SK-N-SH (cell line): ENCODE results near the gene FAM227A.

Experiments
- CTCF ChIP-seq: fragments of 200-600 bp; sonication (generic); IDR thresholded peaks from 2 replicates; pipeline ENCODE4 v1.6.1; 2017; ENCODE audit warnings: antibody characterized with exemption, mild to moderate bottlenecking, moderate library complexity
- POLR2AphosphoS5 ChIP-seq: IDR thresholded peaks from 2 replicates; pipeline ENCODE4 v1.6.1; 2012; ENCODE audit warnings: low read depth, low read length
- RFX5 ChIP-seq: IDR thresholded peaks from 2 replicates; pipeline ENCODE4 v1.6.1; 2012; ENCODE audit warnings: mild to moderate bottlenecking, improper control_type of control experiment, low read length
- SIN3A ChIP-seq: IDR thresholded peaks from 2 replicates; pipeline ENCODE4 v1.6.1; 2012; ENCODE audit warnings: low read depth, mild to moderate bottlenecking, low read length, moderate library complexity, borderline replicate concordance
- TAF1 ChIP-seq: IDR thresholded peaks from 2 replicates; pipeline ENCODE4 v1.6.1; 2012; ENCODE audit warnings: low read depth, mild to moderate bottlenecking, low read length, moderate library complexity, borderline replicate concordance

DNA sequence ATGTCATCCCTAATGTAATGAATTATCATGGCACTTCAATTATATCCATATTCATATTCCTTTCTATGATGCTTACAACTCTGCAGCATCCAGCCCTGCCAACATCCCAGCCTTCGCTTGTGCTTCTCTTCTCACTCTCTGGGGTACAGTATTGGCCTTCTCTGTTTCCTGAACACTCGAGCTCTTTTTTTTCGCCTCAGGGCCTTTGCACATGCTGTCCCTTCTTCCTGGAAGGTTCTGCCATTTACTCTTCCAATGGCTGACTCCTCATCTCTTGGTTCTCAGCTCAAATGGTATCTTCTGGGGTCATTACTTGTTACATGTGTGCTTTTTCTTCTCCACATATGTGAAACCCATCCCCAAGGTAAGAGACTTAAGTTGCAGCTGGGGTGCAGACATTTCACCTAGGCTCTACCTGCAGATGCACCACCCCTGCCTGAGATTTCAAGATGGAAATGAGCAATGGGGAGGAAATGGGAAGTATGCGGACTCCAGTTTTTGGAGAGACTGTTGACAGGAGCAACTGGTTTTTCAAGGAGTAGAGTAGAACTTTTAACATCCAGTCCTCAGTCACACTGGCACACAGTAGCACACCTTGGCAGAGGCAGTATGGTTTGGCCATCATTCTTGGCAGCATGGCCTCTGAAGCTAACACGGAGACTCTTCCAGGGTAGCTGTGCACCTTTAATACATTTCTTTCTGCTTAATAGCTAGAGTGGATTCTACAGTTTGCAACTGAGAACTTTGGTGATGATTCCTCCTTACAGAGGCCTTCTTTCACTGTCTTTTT lies 43.8 kb downstream of the FAM227A start:
- TF ChIP-seq CTCF (no peak), TAF1 (no peak), SIN3A (no peak), RFX5 (no peak), POLR2AphosphoS5 (no peak)
